ENCODE data around the gene EIF2A. TPM values are rescaled to one million over a fixed set of nuclear protein-coding genes. Genes with fewer than 3 reads are reported as not detected.
"Not testable (repeated sequence)": the region's sequence is repeated elsewhere in the genome, so short reads cannot be mapped to it uniquely, and the experiment has no call there.

Gene EIF2A
- polyA plus RNA-seq (ENCODE audit: insufficient read length in 4 of 4): 100 to 1,000 TPM; 139 to 189 (median 170) TPM

DNA sequence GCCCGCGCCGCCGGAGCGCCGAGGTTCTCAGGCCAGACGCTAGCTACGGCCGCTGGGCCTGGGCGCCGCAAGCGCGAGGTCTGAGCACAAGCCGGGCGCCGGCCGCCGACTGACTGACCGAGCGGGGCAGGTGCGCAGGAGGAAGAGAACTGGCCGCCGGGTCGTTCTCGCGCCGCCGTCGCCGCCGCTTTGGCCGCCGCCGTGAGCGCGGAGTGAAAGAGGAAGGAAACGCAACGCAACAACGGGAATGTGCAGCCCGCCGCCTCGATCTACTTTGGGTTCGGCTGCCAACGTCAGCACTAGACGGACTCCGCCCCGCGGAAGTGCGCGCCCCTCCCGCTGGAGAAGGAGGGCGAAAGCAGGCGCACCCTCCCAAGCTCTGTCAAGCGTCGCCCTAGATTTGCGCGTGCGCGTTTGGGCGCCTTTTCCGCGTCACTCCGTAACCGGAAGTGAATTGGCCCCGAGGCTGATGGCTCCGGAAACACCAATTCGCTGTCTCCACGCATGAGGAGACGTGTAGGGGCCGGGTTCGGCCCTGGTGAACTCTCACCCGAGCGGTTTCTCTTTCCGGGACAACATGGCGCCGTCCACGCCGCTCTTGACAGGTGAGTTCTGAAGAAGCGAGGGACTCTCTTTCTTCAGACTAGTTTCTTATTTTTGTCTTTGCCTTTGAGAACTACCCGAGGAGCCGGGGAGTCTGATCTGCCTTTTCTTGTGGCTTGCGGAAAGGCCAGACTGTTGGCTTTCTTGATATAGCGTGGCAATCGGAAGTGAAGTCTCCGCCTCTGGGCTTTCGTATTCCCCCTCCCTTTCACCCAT is at the start of gene EIF2A, which contains the start of gene SERP1:
EIF2A (plus strand) TSS at position 562 of the 819 bp plus-strand sequence; CDS start at position 578, 16 bp downstream.
SERP1 (minus strand) TSS at position 271 of the 819 bp plus-strand sequence. CDS start 361 bp downstream, outside the sequence.
- DNase-seq (ENCODE audit: low read depth in 4 of 4, low spot score in 3 of 4): peak; percentile 99 to 100 (median 99)

- no peak for DNase-seq (ENCODE audit: low read depth in 4 of 4, low spot score in 3 of 4)
Observed at GRCh38 chr3:150497956-150498355, 48.6 kb upstream of the EIF2A start.

DNA sequence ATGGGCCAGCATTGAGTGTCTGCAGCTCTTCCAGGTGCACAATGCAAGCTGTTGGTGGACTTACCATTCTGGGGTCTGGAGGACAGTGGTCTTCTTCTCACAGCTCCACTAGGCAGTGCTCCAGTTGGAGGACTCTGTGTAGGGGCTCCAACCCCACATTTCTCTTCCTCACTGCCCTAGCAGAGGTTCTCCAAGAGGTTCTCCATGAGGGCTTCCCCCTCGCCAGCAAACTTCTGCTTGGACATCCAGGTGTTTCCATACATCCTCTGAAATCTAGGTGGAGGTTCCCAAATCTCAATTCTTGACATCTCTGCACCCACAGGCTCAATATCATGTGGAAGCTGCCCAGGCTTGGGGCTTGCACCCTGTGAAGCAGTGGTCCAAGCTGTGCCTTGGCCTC is 45.6 kb upstream of the EIF2A start:
- DNase-seq (ENCODE audit: low read depth in 4 of 4, low spot score in 3 of 4): not testable (repeated sequence)

GRCh38 chr3:150503402-150504099 is 43.0 kb upstream of the EIF2A start:
- DNase-seq (ENCODE audit: low read depth in 4 of 4, low spot score in 3 of 4): no peak

GRCh38 chr3:150504483-150504882 is 42.1 kb upstream of the EIF2A start:
- no peak for DNase-seq (ENCODE audit: low read depth in 4 of 4, low spot score in 3 of 4)

- no peak for DNase-seq (ENCODE audit: low read depth in 4 of 4, low spot score in 3 of 4)
Observed at GRCh38 chr3:150508401-150508800, 38.2 kb upstream of the EIF2A start.

DNA sequence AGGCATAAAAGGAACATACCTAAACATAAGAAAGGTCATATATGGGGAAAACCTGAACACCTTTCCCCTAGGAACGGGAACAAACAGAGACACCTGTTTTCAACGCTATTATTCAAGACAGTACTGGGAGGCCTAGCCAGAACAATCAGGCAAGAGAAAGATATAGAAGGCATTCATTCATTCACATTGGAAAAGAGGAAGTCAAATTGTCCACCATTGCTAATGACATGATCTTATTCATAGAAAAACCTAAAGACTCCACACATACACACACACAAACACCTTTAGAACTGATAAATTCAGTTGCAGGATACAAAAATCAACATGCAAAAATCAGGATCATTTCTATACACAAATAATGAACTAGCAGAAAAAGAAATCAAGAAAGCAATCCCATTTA is 36.8 kb upstream of the EIF2A start:
- no peak for DNase-seq (ENCODE audit: low read depth in 4 of 4, low spot score in 3 of 4)

- no peak for DNase-seq (ENCODE audit: low read depth in 4 of 4, low spot score in 3 of 4)
Observed at GRCh38 chr3:150511122-150511821, 35.3 kb upstream of the EIF2A start.

GRCh38 chr3:150515210-150515609 is 31.4 kb upstream of the EIF2A start:
- no peak for DNase-seq (ENCODE audit: low read depth in 4 of 4, low spot score in 3 of 4)

GRCh38 chr3:150519026-150519425 is 27.6 kb upstream of the EIF2A start:
- DNase-seq (ENCODE audit: low read depth in 4 of 4, low spot score in 3 of 4): no peak

DNA sequence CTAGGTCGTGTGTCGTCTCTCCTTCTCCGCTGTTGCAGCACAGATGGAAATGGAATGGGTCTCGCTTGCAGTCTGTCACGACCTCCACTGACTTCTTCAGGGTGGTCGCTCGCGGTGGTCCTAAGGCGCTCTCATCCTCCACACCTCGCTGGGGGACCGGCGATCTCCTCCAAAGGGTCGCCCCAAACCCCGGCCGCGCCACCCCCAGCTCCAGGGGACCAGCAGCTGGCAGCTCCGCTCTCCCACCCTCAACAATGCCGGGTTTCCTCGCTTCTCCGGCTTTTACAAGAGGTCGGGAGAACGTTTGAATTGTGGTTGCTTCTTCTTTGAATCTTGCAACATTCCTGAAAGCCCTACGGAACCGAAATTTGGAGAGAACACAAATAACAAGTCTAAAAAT is 26.2 kb upstream of the EIF2A start:
- DNase-seq (ENCODE audit: low read depth in 4 of 4, low spot score in 3 of 4): no peak

DNA sequence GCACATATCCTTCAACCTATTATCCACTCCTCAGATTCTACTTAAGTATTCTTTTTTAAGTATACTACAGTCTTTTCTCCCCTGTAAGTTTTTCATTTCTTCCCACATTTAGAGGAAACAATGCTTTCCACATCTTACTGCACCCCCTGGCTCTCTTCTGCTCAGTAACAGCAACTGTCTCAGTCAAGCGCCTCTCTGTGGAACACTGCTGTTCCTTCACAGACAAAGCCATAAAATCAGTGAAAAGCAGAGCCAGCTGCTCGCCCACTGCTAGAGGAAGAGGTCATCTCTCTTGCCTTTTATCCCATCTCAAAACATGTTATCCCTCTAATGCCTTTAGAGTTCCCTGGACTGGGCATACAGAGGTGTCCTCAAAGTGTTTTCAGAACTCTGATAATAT is 25.1 kb upstream of the EIF2A start:
- no peak for DNase-seq (ENCODE audit: low read depth in 4 of 4, low spot score in 3 of 4)

DNA sequence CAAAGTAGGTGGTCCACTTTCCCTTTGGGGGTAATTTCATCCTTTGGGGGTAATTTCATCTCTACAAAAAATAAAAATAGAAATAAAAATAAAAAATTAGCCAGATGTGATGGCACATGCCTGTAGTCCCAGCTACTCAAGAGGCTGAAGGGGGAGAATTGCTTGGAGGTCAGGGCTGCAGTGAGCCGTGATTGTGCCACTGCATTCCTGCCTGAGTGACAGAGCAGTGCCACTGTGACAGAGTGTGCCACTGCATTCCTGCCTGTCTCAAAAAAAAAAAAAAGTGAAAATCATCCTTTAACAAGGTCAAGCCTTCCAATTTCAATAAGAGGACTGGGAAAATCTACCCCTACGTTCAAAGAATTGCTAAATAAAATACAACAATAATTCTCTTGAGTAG is 23.0 kb upstream of the EIF2A start:
- no peak for DNase-seq (ENCODE audit: low read depth in 4 of 4, low spot score in 3 of 4)

DNA sequence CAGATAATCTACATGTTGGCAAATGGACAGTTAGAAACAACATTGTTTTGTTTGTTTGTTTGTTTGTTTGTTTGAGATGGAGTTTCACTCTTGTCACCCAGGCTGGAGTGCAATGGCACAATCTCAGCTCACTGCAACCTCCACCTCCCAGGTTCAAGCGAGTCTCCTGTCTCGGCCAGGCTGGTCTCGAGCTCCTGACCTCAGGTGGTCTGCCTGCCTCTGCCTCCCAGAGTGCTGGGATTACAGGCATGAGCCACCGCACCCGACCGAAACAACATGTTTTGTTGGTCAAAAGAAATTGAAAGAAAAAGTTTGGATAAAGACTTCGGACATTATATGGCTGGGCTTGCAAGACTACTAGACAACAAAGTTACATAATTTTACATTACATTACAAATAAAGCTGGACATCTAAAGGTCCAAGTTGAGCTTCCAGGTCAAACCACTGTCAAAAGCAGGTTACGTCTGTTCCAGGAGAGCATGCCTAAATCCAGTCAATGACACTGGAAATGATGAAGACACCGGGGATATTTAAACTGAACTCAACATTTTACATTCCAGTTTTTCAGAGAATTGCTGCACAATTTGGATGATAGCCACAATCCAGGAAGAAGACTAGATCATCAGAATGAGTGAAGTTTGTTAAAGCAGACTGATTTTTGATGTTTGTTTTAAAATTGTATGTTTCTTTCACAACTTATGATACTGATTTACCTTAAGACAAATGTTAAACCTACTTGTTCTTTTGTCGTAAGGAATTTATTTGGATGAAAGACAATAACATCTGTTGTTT is 18.9 kb upstream of the EIF2A start:
- no peak for DNase-seq (ENCODE audit: low read depth in 4 of 4, low spot score in 3 of 4)

DNA sequence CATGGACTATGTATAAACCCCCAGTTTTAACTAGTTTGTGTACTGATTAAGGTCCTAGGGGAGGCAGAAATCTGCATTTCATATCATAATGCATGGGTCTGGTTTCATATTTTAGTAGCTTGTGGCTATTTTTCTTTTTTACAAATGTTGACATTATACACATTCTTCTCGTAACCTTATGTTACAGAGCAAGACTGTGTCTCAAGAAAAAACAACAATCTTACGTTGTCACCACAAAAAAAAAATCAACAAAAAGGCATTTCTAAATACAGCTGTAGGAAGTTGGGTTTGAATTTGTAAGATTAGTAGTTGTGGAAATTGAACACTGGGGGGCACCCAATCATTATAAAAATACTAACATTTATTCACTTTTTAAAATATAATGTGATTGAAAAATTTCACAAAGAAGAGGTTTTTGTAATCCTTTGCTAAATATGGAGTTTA is 18.2 kb upstream of the EIF2A start:
- DNase-seq (ENCODE audit: low read depth in 4 of 4, low spot score in 3 of 4): no peak

- no peak for DNase-seq (ENCODE audit: low read depth in 4 of 4, low spot score in 3 of 4)
Observed at GRCh38 chr3:150531775-150532174, 14.8 kb upstream of the EIF2A start.

- no peak for DNase-seq (ENCODE audit: low read depth in 4 of 4, low spot score in 3 of 4)
Observed at GRCh38 chr3:150535204-150535603, 11.4 kb upstream of the EIF2A start.

DNA sequence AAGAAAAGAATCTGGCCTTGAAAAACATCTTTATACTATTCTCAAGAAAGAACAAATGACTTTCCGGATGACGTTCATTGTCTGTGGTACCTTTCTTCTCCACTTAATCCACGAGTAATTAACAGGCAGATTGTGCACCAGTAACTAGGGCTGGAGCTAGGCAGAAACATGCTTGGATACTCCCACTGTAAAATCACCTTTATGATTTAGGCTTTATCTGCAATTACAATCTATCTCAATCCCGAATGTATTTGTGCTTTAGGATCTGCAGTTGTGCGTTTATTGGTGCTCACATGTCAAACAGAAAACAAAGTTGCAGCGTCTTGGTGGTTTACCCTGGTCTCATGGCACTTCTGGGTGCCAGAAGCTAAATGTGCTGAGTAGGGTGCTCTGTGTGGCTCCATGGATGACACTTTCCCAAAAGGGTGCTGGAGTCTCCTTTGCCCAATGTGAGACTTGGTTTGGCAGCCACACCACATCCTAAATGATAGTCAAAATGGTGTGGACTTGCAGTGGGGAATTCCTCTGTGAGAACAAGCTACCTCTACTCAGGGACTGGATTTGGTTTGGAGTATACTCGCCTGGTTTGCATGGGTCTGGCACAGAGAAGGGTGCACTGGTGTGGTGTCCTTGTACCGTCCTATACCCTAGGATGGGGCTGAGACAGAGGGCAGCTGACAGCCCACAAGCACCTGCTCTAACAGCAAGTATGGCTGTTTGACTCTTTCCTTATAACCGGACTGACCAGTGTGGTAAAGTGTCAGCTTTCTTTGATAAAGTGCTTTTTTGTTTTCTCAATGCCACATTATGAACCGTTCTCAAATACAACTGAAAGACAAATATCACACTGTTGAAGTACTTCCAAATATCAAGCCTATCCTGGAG is 8.0 kb upstream of the EIF2A start:
- no peak for DNase-seq (ENCODE audit: low read depth in 4 of 4, low spot score in 3 of 4)

DNA sequence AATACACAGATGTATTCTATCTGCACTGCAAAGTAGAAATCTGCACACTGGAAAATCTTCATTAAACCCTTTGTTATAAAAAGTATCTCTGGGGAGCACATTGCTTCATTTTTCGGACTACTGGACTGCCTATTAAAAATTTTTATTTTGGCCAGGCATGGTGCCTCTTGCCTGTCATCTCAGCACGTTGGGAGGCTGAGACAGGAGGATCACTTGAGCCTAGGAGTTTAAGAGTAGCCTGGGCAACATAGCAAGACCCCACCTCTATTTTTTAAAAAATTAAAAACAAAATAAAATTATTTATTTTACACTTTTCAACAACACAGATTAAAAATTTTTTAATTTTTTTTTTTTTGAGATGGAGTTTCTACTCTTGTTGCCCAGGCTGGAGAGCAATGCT is 6.3 kb upstream of the EIF2A start:
- DNase-seq (ENCODE audit: low read depth in 4 of 4, low spot score in 3 of 4): no peak

Measured in right renal pelvis (tissue), 4 donors.